ENCODE measurements around the gene RDH12.
"Not testable (repeated sequence)": the region's sequence is repeated elsewhere in the genome, so short reads cannot be mapped to it uniquely, and the experiment has no call there.

Gene RDH12

GRCh38 chr14:67709346-67709745 lies 7.7 kb downstream of the RDH12 start:
- DNase-seq: not testable (repeated sequence)

DNA sequence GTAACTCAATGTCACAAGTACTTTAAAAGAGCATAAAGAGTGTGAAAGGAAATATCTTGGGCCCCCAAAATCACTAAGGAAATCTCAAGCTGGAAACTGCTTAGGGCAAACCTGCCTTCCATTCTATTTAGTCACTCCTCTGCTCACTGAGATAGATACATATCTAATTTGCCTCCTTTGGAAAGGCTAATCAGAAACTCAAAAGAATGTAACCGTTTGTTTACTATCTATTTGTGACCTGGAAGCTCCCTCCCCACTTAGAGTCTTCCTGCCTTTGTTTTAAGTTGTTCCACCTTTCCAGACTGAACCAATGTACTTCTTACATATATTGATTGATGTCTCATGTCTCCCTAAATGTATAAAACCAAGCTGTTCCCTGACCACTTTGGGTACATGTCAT lies 8.1 kb downstream of the RDH12 start:
- DNase-seq: not testable (repeated sequence)

GRCh38 chr14:67710209-67710608 lies 8.5 kb downstream of the RDH12 start:
- no peak for DNase-seq

- no peak for DNase-seq
These were observed 15.4 kb downstream of the RDH12 start for GRCh38 chr14:67717048-67717447.

GRCh38 chr14:67718265-67718664 lies 16.6 kb downstream of the RDH12 start:
- DNase-seq: no peak

DNA sequence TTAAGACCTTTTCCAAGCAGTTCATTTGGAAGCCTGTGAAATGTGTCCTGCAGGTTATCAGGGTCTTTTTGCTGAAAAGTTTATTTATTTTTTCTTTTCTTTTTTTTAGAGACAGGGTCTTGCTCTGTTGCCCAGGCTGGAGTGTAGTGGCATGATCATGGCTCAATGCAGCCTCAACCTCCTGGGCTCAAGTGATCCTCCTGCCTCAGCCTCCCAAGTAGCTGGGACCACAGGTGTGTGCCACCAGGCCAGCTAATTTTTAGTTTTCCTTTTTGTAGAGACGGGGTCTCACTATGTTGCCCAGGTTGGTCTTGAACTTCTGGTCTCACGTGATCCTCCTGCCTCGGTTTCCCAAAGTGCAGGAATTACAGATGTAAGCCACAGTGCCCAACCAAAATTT lies 17.7 kb downstream of the RDH12 start:
- not testable (repeated sequence) for DNase-seq

- DNase-seq: no peak
These were observed 18.2 kb downstream of the RDH12 start for GRCh38 chr14:67719866-67720265.

GRCh38 chr14:67721875-67722274 lies 20.2 kb downstream of the RDH12 start:
- no peak for DNase-seq

DNA sequence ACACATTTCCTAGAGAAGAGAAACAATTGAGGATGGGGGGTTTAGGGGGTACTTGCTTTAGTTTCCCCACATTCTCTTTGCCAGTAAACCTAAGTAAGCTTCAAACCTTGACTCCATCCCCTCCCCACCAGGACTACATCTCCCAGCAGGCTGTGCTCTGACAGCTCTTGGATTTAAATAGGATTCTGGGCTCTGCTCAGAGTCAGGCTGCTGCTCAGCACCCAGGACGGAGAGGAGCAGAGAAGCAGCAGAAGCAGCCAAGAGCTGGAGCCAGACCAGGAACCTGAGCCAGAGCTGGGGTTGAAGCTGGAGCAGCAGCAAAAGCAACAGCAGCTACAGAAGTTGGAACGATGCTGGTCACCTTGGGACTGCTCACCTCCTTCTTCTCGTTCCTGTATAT lies 20.6 kb downstream of the RDH12 start:
- no peak for DNase-seq

DNA sequence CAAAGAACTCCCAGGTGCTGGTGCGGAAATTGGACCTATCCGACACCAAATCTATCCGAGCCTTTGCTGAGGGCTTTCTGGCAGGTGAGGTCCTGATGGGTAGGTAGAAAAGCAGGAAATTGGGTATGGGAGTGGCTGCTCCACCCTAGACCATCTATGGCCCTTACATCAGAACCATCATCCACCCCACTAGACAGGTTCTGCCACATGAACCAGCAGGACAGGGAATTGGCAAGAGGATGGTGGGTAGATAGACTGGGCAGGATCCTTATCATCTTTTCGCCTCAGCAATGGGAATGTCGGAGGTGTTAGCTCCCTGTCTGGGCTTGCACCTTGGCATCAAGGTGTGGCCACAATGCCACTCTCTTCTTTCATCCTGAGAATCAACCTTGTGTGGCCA lies 23.5 kb downstream of the RDH12 start:
- no peak for DNase-seq

DNA sequence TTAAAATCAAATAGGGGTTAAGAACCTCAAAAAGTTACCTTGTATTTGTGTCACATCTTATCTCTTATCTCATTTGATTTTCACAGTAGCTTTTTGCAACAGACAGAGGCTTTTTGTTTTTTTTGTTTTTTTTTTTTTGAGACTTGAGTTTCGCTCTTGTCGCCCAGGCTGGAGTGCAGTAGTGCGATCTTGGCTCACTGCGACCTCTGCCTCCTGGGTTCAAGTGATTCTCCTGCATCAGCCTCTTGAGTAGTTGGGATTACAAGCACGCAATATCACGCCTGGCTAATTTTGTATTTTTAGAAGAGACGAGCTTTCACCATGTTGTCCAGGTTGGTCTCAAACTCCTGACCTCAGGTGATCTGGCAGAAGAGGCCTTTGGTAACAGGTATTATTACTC lies 25.7 kb downstream of the RDH12 start:
- no peak for DNase-seq

GRCh38 chr14:67728258-67728657 lies 26.6 kb downstream of the RDH12 start:
- DNase-seq: no peak

DNA sequence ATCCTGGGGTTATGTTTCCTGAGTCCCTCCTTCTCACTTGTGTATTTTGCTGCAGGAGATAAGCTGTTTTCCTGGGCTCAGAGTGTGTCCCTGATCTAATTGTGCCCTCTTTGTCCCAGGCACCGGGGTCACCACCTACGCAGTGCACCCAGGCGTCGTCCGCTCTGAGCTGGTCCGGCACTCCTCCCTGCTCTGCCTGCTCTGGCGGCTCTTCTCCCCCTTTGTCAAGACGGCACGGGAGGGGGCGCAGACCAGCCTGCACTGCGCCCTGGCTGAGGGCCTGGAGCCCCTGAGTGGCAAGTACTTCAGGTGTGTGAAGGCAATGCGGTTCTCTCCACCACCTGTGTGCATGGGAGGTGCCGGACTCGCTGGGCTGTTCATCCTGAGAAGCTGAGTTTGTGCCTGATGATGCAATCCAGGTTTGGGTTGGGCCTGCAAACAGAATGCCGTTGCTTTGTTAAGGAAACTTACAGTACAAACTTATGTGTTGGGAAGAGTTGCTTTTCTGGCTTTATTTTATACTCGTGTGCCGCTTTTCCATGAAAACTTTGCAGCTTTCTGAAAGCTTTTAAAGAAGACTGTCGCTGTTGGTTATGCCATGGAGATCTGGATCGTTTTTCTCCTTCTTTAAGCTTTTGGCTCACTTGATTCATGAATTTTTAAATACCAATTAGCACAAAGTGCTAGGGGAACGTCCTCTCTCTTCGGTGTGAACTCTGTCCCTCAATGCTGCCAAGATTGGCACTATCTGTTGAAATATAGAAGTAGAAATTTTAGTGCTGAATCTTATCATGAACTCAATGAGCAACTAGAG lies 27.6 kb downstream of the RDH12 start:
- DNase-seq: no peak

DNA sequence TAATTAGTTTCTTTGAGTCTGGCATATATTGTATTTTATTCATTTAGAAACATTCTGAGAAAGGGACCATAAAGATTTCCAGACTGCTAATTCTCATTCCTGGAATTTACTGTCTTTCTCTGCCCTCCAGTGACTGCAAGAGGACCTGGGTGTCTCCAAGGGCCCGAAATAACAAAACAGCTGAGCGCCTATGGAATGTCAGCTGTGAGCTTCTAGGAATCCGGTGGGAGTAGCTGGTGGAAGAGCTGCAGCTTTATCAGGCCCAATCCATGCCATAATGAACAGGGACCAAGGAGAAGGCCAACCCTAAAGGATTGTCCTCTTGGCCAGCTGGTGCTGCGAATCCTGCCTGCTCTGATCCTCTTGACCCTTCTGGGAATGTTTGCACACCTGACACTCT lies 31.9 kb downstream of the RDH12 start:
- DNase-seq: no peak

- no peak for DNase-seq
These were observed 33.0 kb downstream of the RDH12 start for GRCh38 chr14:67734675-67735074.

DNA sequence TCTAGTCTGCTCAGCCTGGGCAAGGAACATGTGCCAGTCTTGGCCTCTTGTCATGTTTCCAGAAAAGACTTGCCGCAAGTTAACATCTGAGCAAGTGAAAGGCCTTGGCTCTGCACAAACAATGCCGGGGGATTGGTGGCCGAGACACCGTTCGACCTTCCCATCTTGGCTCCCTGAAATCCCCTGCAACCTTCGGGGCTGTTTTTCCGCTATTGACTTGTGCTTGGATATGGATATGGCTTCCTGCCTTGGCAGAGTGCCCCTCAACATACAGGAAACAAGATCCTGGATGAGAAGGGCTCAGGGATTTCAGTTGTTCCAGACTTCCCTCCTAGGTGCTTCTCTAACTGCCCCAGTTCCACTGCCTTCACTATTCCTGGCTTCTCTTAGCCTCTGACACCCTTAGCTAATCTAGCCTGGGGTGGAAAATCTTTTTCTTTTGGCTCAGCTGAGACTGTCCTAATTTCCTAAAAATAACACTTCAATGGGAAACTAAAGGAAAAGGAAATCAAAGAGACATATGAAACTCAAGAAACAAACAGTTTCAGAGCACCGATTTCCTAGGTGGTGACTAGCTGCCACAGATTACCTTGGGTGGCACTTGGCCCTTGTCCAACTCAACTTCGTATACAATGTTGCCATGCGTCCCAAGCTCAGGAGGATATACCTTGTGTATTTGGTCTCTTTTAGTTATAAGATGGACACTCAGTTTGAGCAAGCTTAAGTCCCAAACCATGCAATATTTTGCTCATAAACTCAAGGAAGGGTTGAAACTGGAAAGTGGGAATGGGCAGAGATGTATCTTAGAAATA lies 33.9 kb downstream of the RDH12 start:
- no peak for DNase-seq

DNA sequence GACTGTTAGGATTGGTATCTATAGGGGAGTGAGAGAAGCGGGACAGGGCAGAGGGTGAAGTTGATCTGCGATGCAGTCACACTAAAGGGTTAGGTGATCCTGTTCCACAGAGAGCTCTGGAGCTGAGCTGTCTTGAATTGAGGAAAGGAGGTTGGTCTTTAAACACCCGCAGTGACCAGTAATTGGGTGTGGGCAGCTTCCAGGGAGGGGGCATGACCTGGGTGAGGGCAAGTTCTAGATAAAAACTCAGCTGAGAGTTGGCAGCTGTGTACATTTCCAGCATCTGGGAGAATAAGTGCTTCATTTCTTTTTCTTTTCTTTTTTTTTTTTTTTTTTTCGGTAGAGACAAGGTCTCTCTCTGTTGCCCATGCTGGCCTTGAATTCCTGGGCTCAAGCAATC lies 35.1 kb downstream of the RDH12 start:
- no peak for DNase-seq

DNA sequence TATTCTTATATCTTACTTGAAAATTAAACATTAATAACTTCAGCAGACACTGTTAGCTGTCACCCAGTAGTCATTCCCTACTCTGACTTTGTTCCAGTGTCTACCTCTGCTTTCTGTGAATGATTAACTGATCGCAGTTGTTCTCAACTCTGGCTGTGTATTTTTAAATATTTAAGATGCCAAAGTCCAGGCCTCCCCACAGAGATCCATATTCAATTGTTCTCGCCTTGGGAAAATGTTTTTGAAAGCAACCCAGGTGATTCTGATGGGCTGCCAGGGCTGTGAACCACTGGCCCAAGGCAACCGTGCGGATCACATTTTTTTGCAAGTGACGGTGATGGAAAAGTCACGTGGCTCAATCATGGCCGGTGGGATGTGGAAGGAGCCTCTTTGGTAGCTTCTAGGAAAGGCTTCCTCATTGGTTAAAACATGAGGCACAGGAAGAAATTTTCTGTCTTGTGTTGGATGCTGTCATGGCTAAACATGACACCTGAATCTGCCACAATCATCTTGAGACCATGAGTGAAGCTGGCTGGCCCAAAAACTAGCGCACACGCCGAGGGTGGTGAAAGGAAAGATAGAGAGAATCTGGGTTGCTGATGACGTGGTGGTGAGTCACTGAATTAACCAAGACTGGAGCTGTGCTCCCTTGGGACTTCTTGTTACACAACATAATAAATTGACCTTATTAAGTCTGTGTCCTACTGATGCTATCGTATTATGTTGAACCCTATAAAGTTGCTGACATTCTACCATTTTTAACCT lies 37.2 kb downstream of the RDH12 start:
- no peak for DNase-seq

DNA sequence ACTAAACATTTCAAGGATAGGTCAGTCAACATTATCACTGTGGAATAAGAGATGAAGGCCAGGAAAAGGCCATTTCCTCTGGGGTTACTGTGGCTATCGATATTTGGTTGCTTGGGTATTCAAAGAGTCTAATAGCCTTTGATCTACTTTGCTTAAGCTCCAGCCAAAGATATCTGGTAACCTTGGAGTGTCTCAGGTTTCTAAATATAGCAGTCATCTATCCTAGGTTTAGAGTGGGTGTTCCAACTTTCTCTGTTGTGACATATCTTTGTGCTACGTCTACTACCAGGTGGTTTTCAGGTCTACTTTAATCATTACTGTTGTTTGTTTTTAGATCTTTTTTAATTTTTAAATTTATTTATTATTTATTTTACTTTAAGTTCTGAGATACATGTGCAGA lies 42.4 kb downstream of the RDH12 start:
- no peak for DNase-seq

DNA sequence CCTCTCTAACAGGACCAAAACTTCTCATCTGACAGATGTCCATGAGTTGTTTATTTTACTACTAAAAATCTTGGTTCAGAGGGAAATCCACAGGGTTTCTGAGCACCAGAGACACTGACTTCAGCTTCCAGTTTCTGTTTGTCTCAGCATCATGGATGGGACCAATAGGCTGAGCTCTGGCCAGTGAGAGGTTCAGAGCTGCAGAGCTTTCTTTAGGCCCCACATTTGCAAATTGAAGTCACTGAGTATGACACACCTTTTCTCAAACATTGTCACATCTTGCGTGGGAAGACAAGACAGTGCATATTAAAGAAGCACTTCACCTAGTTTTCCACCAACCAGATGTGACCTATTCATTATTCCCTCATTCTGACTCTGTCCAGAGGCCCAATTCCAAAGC lies 45.2 kb downstream of the RDH12 start:
- no peak for DNase-seq

DNA sequence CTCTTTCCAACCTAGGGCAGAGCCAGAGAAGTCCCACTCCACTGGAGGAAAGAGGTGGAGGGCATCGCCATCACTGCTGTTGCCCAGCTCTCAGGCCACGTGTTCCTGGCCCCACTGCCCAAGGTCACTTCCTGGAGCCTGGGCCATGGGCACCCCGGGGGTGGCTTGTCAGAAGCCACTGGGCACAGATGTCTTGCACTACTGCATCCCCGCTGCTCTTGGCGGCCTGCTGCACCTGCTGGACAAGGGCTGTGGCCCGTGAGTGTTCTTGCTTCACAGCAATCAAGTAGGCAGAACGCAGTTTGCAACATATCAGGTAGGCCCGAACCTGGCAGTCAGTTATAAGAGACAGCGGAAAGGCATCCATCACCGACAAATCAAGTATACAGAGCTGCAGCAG lies 46.6 kb downstream of the RDH12 start:
- no peak for DNase-seq

- no peak for DNase-seq
These were observed 47.8 kb downstream of the RDH12 start for GRCh38 chr14:67749341-67750084.

DNA sequence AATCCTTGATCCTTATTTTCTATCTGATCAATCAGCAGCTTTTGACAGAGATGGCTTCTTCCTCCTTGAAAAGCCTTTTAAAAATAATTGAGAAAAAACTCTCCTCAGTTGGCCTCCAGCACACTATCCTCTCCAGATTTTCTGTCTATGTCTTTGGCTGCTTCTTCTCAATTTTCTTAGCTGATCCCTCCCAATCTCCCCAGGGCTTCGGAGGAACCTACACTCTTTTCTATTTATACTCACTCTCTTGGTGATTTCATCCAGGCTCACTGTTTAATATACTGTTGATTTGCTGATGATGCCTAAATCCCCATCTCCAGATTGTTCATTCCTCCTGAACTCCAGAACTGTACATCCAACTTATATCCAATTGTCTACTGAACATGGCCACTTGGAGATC lies 54.8 kb downstream of the RDH12 start:
- no peak for DNase-seq

Measured in stimulated activated CD4-positive, alpha-beta T cell treated with anti-CD3 and anti-CD28 coated beads, Interleukin-12 subunit alpha, Interleukin-12 subunit beta, amount 100 ng/mL, for 4 hours (primary cell).